Activated CD4-positive, alpha-beta T cell treated with anti-CD3 and anti-CD28 coated beads, Interleukin-2, amount 10 ng/mL, durations not matched to agents 7 days and 5 days (primary cell): ENCODE data around the gene DNHD1. TPM values are rescaled to one million over a fixed set of nuclear protein-coding genes. Genes with fewer than 3 reads are reported as not detected.

Experiments
- CTCF ChIA-PET: fragments of 350-600 bp; sonication (Branson Sonifier 250); formaldehyde crosslinking; loops from one replicate; lab custom pipeline; 2021; ENCODE audit warnings: antibody characterized with exemption; lab: Charles Lee
- POLR2A ChIA-PET: fragments of 350-600 bp; sonication (Branson Sonifier 250); formaldehyde crosslinking; loops from one replicate; lab custom pipeline; 2021; ENCODE audit warnings: antibody characterized with exemption; lab: Charles Lee
- DNase-seq: peaks from one replicate; pipeline ENCODE4 v3.0.0-alpha.2; 2020
- H3K27ac Mint-ChIP-seq: one replicate; pipeline ENCODE4 v1.8.0; 2021; ENCODE audit warnings: mild to moderate bottlenecking, moderate library complexity, mixed read lengths
- H3K27me3 Mint-ChIP-seq: one replicate; pipeline ENCODE4 v1.8.0; 2021; ENCODE audit warnings: mixed read lengths
- H3K36me3 Mint-ChIP-seq: one replicate; pipeline ENCODE4 v1.8.0; 2021; ENCODE audit warnings: low read depth, mixed read lengths
- H3K4me1 Mint-ChIP-seq: one replicate; pipeline ENCODE4 v1.8.0; 2021; ENCODE audit warnings: mixed read lengths
- H3K4me3 Mint-ChIP-seq: one replicate; pipeline ENCODE4 v1.8.0; 2021; ENCODE audit warnings: mild to moderate bottlenecking, moderate library complexity, mixed read lengths
- H3K9me3 Mint-ChIP-seq: one replicate; pipeline ENCODE4 v1.8.0; 2021; ENCODE audit warnings: mixed read lengths
- total RNA-seq, 2 experiments: library from RNA; stranded (reverse); gene quantifications; one replicate each; pipeline ENCODE4 v1.2.3, GENCODE V29; 2021

Gene DNHD1
- total RNA-seq, 2 experiments from 2014 or later, result 15.8 to 18.0 TPM

DNA sequence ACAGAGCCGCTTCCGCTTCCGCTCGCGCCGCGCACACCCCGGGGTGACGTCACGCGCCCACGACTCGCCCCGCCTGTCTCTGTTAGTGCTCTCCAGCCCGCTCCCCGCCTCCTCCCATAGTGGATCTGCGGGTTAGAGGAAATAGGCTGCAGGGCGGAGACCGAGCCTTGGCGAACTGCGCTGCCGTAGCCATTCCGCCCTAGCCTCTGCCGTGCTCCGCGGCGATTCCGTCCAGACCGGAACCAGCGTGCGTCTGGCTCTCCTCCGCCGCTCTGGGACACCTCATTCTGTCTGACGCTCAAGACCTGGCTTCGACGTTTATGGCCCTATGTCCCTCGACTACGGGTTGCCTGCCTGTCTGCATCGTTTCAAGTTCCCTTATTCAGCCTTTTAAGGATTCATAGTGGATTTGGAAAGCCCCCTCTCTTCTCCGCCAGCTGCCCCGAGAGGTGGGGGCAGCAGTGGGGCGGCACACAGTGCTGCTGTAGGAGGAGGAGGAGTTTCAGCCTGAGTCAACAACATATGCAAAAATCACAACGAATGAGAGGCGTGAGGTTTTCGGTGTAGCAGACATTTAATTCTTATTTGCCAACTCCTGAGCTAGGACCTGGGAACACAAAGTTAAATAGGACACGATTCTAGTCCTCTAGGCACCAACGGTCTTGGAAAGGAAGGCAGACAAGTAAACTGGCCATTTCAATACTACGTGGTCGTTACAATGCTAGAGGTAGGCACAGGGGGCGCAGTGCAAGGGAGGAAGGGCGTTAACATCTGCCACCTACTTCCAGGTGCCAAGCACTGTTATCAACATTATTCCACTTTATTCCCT lies 115.3 kb downstream of the DNHD1 start, which contains the start of gene TAF10:
TSS of gene TAF10 (minus strand) at position 4 of the 829 bp plus-strand sequence. CDS start 27 bp downstream, outside the sequence.
- Mint-ChIP-seq H3K4me1 (peaks cover 42% of the 10 kb centered on the region), H3K27me3 (no peaks in the 10 kb centered on the region), H3K9me3 (no peaks in the 10 kb centered on the region), H3K4me3 (peak within 1 kb of the TSS; percentile 80), H3K36me3 (peaks cover 57% of the 10 kb centered on the region), H3K27ac (peak within 1 kb of the TSS; percentile 85)
- ChIA-PET POLR2A (interaction anchor here (0.7 to 1.8 kb wide), 4 partner anchors 10 to 251 kb away, joined by 3 to 7 read pairs (median 5); partner anchors contain the start of gene MRPL17), CTCF (interaction anchor here (0.8 to 3.8 kb wide), 14 partner anchors 8 to 233 kb away, joined by 3 to 14 read pairs (median 4); partner anchors contain the start of genes ILK and MRPL17)
- DNase-seq, result peak; percentile 96

DNA sequence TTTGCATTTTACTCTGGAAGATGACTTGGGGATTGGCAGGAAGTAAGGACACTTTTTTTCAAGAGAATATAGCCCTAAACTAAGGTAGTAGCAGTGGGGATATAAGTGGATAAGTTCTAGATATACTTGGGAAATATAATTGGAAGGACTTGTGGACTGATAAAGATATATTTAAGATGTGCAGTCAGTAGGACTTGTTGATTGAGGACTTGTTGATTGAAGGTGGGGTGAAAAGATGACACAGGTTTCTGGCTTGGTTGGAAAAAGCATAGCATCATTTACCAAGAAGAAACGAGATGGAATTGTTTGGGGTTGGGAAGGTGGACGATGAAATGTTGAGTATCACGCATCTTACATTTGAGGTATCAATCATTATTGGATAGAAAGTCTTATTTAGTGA lies 116.4 kb downstream of the DNHD1 start:
- DNase-seq, result no peak
- Mint-ChIP-seq H3K4me1 (peaks cover 33% of the 10 kb centered on the region), H3K27me3 (no peaks in the 10 kb centered on the region), H3K4me3 (no peak overlapping the region), H3K27ac (no peak overlapping the region), H3K9me3 (no peaks in the 10 kb centered on the region), H3K36me3 (peaks cover 47% of the 10 kb centered on the region)
- ChIA-PET POLR2A (no interaction called here), CTCF (interaction anchor here (1.3 to 3.8 kb wide), 6 partner anchors 9 to 82 kb away, joined by 4 to 14 read pairs (median 6); partner anchors contain the start of genes ILK and MRPL17)

DNA sequence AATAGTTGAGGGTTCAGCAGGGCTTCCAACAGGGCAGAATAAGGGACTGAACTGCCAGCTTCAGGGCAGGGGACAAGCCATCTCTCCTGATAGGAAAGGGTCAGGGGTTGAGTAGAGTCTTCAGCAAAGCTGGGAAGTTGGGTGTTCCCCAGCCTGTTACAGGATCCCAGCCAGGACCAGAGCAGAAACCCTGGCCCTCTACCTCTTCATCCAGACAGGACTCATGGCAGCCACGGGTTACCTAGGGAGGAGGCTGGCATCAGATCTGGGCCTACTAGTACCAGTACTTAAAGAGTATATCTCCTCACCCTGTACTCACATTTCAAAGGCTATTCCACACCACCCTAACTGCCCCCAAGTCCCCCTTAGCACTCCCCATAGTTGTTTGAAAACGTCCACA lies 117.4 kb downstream of the DNHD1 start:
- no peaks in the 10 kb centered on the region for H3K27me3 Mint-ChIP-seq
- no peaks in the 10 kb centered on the region for H3K9me3 Mint-ChIP-seq
- no peak overlapping the region for H3K27ac Mint-ChIP-seq
- ChIA-PET POLR2A (no interaction called here), CTCF (interaction anchor here (3.8 kb wide), 1 partner anchor 69 kb away, joined by 14 read pairs; the partner anchor contains the start of gene MRPL17)
- peaks cover 39% of the 10 kb centered on the region for H3K36me3 Mint-ChIP-seq
- DNase-seq, result no peak
- peaks cover 27% of the 10 kb centered on the region for H3K4me1 Mint-ChIP-seq
- H3K4me3 Mint-ChIP-seq, result no peak overlapping the region

DNA sequence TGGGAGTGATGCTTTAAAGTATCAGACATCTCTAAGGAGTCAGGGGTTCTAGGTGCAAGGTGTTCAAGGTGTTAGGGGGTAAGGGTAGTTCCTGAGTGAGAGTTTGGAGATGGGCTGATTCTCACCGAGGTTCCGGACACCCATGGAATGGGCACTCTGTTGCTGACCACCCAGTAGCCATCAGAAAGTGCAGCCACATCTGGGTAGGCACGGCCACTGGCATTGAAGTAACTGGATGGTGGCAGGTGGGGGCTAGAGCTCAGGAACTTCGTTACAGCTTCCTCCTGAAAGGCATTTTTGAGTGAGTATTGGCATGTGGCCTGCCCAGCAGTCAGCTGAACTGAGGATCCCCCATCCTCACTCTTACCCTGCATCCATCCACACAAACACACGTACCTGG lies 118.0 kb downstream of the DNHD1 start:
- CTCF ChIA-PET, result interaction anchor here (1.1 to 1.5 kb wide), 3 partner anchors 11 to 68 kb away, joined by 3 to 4 read pairs (median 3); partner anchors contain the start of gene MRPL17
- POLR2A ChIA-PET, result no interaction called here

DNA sequence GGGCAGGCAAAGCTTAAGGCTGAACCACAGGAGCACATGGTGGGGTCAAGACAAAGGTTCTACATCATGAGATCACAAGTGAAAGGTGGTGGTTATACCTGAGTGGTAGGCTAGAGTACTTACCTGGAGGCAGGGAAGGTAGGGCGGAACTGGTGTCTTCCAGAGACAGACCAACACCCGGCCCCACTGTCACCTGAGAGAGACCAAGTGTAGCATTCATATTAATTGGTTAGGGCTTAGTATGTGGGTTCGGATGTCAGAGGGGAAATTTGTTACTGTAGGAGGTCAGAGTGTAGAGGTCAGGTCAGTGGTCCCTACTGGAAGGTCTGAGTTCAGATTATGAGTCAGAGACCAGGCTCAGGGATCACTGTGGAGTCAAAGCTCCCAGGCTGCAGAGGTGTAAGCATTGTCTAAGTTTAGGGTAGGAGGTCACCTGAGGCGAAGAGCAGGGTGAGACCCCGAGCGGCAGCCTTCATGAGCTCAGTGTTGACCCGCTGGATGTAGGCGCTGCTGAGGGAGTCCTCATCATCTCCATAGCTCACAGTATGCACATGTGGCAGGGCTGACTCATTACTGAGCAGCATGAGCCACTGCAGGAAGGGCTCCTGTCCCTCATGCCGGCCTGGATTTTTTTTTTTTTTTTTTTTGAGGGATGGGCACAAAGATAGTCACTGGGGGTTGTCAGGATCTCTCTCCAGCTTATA lies 119.0 kb downstream of the DNHD1 start:
- no peaks in the 10 kb centered on the region for H3K9me3 Mint-ChIP-seq
- ChIA-PET CTCF (interaction anchor here (1.1 to 1.5 kb wide), 3 partner anchors 12 to 67 kb away, joined by 3 to 4 read pairs (median 3); partner anchors contain the start of gene MRPL17), POLR2A (interaction anchor here (1.2 kb wide), 1 partner anchor 11 kb away, joined by 3 read pairs; no protein-coding TSS in a partner anchor)
- no peak overlapping the region for H3K4me3 Mint-ChIP-seq
- no peak for DNase-seq
- peak overlapping the region; percentile 39 for H3K27ac Mint-ChIP-seq
- H3K27me3 Mint-ChIP-seq, result no peaks in the 10 kb centered on the region
- H3K36me3 Mint-ChIP-seq, result peaks cover 23% of the 10 kb centered on the region
- H3K4me1 Mint-ChIP-seq, result peaks cover 12% of the 10 kb centered on the region

More for the DNA sequence above, 118.0 kb downstream of the DNHD1 start:
- Mint-ChIP-seq H3K36me3 (peaks cover 33% of the 10 kb centered on the region), H3K9me3 (no peaks in the 10 kb centered on the region), H3K27ac (no peak overlapping the region), H3K4me1 (peaks cover 21% of the 10 kb centered on the region), H3K4me3 (no peak overlapping the region), H3K27me3 (no peaks in the 10 kb centered on the region)
- DNase-seq, result no peak

DNA sequence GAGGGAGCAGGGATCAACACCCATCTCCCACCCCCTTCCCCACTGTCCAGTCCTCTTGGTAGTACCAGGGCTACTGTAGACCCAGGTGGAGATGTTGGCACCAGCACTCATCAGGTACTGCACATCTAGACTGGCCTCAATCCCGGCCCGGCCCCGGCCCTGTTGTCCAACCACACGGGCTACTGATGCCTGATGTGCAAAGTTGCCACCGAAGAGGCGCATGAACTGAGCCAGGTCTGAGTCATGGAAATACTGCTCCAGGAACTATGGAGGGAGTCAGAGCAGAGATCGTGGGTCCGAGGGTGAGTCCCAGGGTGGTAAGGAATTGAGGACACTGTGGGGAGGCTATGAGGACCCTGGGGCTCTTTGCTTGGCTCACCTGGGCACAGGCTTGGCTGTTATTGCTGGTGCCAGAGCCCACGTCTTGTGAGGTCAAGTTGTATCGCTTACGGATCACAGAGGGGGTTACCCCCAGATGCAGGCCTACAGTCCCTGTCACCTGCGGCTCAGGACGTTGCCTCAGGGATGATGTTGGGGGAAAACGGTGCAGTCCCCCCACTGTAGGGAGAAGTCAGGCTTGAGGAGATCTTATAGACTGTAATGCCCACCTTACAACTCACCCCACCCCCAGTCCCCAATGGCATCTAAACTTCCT lies 119.6 kb downstream of the DNHD1 start:
- Mint-ChIP-seq H3K27me3 (no peaks in the 10 kb centered on the region), H3K9me3 (no peaks in the 10 kb centered on the region), H3K36me3 (peaks cover 16% of the 10 kb centered on the region), H3K27ac (no peak overlapping the region), H3K4me3 (no peak overlapping the region), H3K4me1 (peaks cover 7% of the 10 kb centered on the region)
- ChIA-PET POLR2A (interaction anchor here (1.2 kb wide), 1 partner anchor 10 kb away, joined by 3 read pairs; no protein-coding TSS in a partner anchor), CTCF (interaction anchor here (0.6 to 1.6 kb wide), 6 partner anchors 10 to 55 kb away, joined by 3 to 8 read pairs (median 4); no protein-coding TSS in a partner anchor)
- DNase-seq, result no peak

DNA sequence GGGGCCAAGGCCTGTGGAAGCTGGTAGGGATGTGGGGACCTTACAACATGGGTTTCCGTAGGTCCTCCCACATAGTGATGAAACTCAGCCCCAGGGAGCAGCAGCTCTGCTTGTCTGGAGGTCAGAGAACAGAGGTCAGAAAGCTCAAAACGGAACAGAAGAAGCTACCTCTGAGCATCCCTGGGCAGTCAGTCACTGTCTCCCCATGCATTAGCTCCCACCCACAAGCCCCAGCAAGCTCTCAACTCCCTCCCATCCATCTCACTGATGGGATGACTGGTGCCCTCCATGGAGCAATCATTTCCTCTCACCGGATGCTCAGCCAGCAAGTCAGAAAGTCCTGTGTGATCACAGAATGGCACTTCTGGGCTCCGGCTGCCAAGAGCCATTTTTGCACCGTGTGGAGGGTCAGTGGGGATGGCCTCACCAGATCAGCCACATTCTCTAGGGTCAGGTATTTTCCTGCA lies 120.3 kb downstream of the DNHD1 start:
- Mint-ChIP-seq H3K9me3 (no peaks in the 10 kb centered on the region), H3K27ac (no peak overlapping the region), H3K4me1 (peaks cover 7% of the 10 kb centered on the region), H3K36me3 (peaks cover 16% of the 10 kb centered on the region), H3K27me3 (no peaks in the 10 kb centered on the region), H3K4me3 (no peak overlapping the region)
- ChIA-PET POLR2A (interaction anchor here (1.0 kb wide), 1 partner anchor 10 kb away, joined by 3 read pairs; no protein-coding TSS in a partner anchor), CTCF (interaction anchor here (0.6 to 1.6 kb wide), 6 partner anchors 10 to 54 kb away, joined by 3 to 8 read pairs (median 4); no protein-coding TSS in a partner anchor)
- DNase-seq, result no peak

DNA sequence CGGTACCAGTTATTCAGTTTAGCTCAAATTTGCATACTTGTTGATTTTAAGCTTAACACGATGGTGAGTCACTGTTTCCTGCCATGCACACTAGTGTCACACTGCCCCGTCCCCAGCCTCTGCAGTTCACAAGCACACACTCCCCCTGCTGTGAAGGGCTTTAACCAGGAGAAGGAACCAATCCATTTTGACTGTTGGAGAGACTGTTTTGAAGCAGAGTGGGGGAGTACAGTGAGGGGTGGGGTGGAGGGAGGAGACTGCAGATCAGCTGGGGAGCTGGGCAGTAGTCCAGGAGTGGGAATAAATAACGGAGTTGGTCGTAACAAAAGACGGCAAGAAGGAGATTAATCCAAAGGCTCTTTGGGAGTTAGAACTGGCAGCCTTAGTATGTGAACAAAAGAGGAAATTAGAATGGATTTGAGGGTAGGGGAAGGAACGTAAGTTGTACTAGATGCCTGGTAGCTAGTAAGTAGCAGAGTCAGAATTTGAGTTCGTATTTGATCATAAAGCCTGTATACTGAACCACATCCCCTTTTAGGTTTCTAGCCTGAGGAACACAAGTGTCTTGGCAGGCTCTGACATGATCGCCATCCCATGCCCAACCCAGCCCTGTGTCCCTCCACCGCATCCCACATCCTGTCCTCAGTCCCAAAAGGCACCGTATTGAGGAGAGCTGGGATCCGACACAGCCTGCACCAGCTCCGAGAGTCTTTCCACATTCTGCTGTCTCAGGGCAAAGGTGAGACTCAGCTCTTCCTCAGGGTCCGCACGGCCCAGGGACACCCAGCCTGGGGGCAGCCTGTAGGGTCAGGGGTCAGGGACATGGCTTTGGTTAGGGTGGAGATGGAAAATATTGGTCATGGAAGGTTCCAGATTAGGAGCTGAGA lies 121.3 kb downstream of the DNHD1 start:
- Mint-ChIP-seq H3K9me3 (no peaks in the 10 kb centered on the region), H3K36me3 (peaks cover 16% of the 10 kb centered on the region), H3K27ac (no peak overlapping the region), H3K4me3 (no peak overlapping the region), H3K27me3 (no peaks in the 10 kb centered on the region), H3K4me1 (peaks cover 7% of the 10 kb centered on the region)
- DNase-seq, result peak; percentile 57
- ChIA-PET POLR2A (interaction anchor here (0.6 to 1.0 kb wide), 3 partner anchors 9 to 143 kb away, joined by 3 read pairs; no protein-coding TSS in a partner anchor), CTCF (interaction anchor here (0.9 to 2.4 kb wide), 17 partner anchors 9 to 92 kb away, joined by 3 to 12 read pairs (median 4); partner anchors contain the start of gene MRPL17)

DNA sequence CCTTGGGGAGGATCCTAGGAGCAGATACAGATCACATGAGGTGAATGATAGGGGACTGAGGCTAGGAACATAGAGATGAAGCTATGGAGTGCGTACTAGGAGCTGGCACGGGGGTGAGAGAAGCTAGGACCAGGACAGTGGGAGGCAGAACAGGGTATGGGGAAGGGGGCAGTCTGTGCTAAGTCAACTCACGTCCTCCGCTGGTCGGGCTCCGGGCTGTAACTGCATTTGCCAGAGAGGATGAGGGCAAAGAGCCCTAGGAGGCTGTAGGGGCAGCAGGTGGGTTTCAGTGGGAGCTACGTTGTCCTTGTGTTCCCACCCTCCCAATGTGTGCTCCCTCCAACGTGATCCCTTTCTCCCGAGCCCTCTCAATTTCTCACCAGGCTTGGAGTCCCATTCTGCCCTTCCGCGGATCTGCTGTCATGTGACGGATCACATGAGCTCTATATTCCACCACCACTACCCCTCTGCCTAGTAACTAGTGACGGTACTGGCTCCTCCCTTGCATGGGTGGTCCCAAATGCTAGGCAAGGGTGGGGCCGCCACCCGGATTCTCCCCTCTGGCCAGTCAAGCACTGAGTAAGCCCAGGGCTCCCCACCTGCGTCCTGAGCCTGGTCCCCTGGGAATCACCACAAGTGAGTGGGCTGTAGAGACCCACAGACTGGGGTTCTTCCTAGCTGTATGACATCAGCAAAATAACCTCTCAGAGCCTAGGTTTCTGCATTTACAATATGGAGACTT lies 122.1 kb downstream of the DNHD1 start, which contains the start of gene TPP1:
TSS of gene TPP1 (minus strand) at position 419 of the 742 bp plus-strand sequence. CDS start at position 397, 22 bp downstream.
- POLR2A ChIA-PET, result interaction anchor here (0.6 to 0.9 kb wide), 2 partner anchors 138 to 144 kb away, joined by 3 read pairs; partner anchors contain the start of genes ARFIP2 and TIMM10B
- no peak within 1 kb of the TSS for H3K4me3 Mint-ChIP-seq
- H3K27ac Mint-ChIP-seq, result no peak within 1 kb of the TSS
- CTCF ChIA-PET, result interaction anchor here (0.8 to 2.4 kb wide), 15 partner anchors 11 to 91 kb away, joined by 3 to 12 read pairs (median 4); partner anchors contain the start of gene MRPL17
- H3K36me3 Mint-ChIP-seq, result peaks cover 16% of the 10 kb centered on the region
- H3K4me1 Mint-ChIP-seq, result peaks cover 7% of the 10 kb centered on the region
- H3K9me3 Mint-ChIP-seq, result no peaks in the 10 kb centered on the region
- peak; percentile 94 for DNase-seq
- H3K27me3 Mint-ChIP-seq, result no peaks in the 10 kb centered on the region

DNA sequence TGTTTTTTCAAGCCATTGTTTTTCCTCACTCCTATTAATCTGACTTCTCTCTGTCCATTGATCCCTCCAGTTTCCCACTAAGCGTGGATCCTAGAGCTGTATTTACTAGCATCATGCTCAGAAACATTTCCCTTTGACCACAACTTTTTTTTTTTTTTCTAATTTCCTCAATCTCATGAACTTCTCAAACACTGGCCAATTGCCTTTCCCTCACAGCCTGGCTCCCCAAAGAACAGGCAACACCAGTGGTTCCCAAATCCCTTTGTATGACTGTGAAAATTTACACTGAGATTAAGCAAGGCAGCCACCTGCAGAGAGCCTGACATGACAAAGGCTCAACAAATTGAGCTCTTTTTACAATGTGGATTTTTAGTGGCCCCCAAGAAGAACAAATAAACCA lies 123.6 kb downstream of the DNHD1 start:
- peaks cover 7% of the 10 kb centered on the region for H3K36me3 Mint-ChIP-seq
- DNase-seq, result no peak
- POLR2A ChIA-PET, result no interaction called here
- H3K4me3 Mint-ChIP-seq, result no peak overlapping the region
- CTCF ChIA-PET, result interaction anchor here (1.1 to 3.3 kb wide), 6 partner anchors 8 to 134 kb away, joined by 3 to 11 read pairs (median 5); partner anchors contain the start of gene TAF10
- H3K9me3 Mint-ChIP-seq, result no peaks in the 10 kb centered on the region
- H3K27ac Mint-ChIP-seq, result no peak overlapping the region
- peaks cover 6% of the 10 kb centered on the region for H3K4me1 Mint-ChIP-seq
- no peaks in the 10 kb centered on the region for H3K27me3 Mint-ChIP-seq
